Epithelial cell of proximal tubule (primary cell): Measurements from ENCODE around the gene SYT17. TPM values are rescaled to one million over a fixed set of nuclear protein-coding genes. Genes with fewer than 3 reads are reported as not detected.

Experiments
- DNase-seq: peaks from one replicate; pipeline ENCODE4 v3.0.0-alpha.2; 2011; ENCODE audit warnings: low read depth
- H3K4me3 ChIP-seq: 2 replicates; pipeline ENCODE4 v1.5.1; 2011; ENCODE audit warnings: low read depth, mild to moderate bottlenecking, low read length
- CTCF ChIP-seq: conservative IDR thresholded peaks from 2 replicates; pipeline ENCODE4 v1.5.1; 2012; ENCODE audit warnings: low read depth, mild to moderate bottlenecking, low read length
- total RNA-seq: library from RNA; depleted of rRNA; stranded (reverse); fragments of >200 nt; gene quantifications from 2 replicates; pipeline ENCODE4 v1.2.3, GENCODE V29; 2015

SYT17 gene
- total RNA-seq, 1 donor from 2014 or later: 1.2 TPM

GRCh38 chr16:19235478-19235877, 67.4 kb downstream of the SYT17 start:
- no peak for DNase-seq
- no peak for TF ChIP-seq CTCF

GRCh38 chr16:19235886-19236285, 67.8 kb downstream of the SYT17 start:
- no peak for TF ChIP-seq CTCF
- no peak for DNase-seq
- no peak overlapping the region for H3K4me3 ChIP-seq

More at GRCh38 chr16:19235478-19235877, 67.4 kb downstream of the SYT17 start:
- no peak overlapping the region for H3K4me3 ChIP-seq

- no peak overlapping the region for H3K4me3 ChIP-seq
- TF ChIP-seq CTCF: no peak
- DNase-seq: no peak
Observed at GRCh38 chr16:19236561-19237209, 68.6 kb downstream of the SYT17 start.

- no peak for TF ChIP-seq CTCF
- DNase-seq: no peak
- H3K4me3 ChIP-seq: no peak overlapping the region
Observed at GRCh38 chr16:19238406-19238805, 70.4 kb downstream of the SYT17 start.

- TF ChIP-seq CTCF: no peak
- H3K4me3 ChIP-seq: no peak overlapping the region
- DNase-seq: no peak
Observed at GRCh38 chr16:19239511-19240155, 71.6 kb downstream of the SYT17 start.

GRCh38 chr16:19240494-19240893, 72.5 kb downstream of the SYT17 start:
- no peak for TF ChIP-seq CTCF
- no peak overlapping the region for H3K4me3 ChIP-seq
- no peak for DNase-seq

- no peak overlapping the region for H3K4me3 ChIP-seq
- DNase-seq: no peak
- TF ChIP-seq CTCF: no peak
Observed at GRCh38 chr16:19241512-19241911, 73.5 kb downstream of the SYT17 start.
